ENCODE data around the gene TPTE2. TPM values are rescaled to one million over a fixed set of nuclear protein-coding genes. Genes with fewer than 3 reads are reported as not detected.
"Not testable (repeated sequence)": the region's sequence is repeated elsewhere in the genome, so short reads cannot be mapped to it uniquely, and the experiment has no call there.

Gene TPTE2
- not detected for polyA plus RNA-seq (2013, experiment 1 of 2)
- polyA plus RNA-seq (2013, experiment 2 of 2) = not detected

- H3K36me3 ChIP-seq (ENCODE audit: control insufficient read depth, insufficient read depth, low read length); H3K4me3 ChIP-seq (ENCODE audit: extremely low read depth, insufficient read depth, low read length, poor library complexity, severe bottlenecking); H3K4me1 ChIP-seq (ENCODE audit: control insufficient read depth, insufficient read depth, low read length, poor library complexity, severe bottlenecking); H3K27ac ChIP-seq (ENCODE audit: low read depth, low read length, severe bottlenecking): not testable (repeated sequence)
- peaks cover 16% of the 10 kb centered on the region for H3K9me3 ChIP-seq (ENCODE audit: control insufficient read depth, low read length)
- 94 to 95% methylated on average over 23 to 25 of the region's 32 CpGs for WGBS, 2 experiments (ENCODE audit: insufficient coverage in 2 of 2)
These were observed at the start of gene TPTE2 for GRCh38 chr13:19561127-19561582. TPTE2 (minus strand) TSS chr13:19561532; CDS start chr13:19503234, 58,298 bp downstream.

- WGBS, 2 experiments (ENCODE audit: insufficient coverage in 2 of 2) = 90 to 91% methylated on average over 8 of the region's 10 CpGs
- Histone ChIP-seq H3K9me3 (ENCODE audit: control insufficient read depth, low read length) (peaks cover 14% of the 10 kb centered on the region), H3K4me1 (ENCODE audit: control insufficient read depth, insufficient read depth, low read length, poor library complexity, severe bottlenecking) (no peaks in the 10 kb centered on the region), H3K36me3 (ENCODE audit: control insufficient read depth, insufficient read depth, low read length) (no peaks in the 10 kb centered on the region), H3K4me3 (ENCODE audit: extremely low read depth, insufficient read depth, low read length, poor library complexity, severe bottlenecking) (no peak overlapping the region), H3K27ac (ENCODE audit: low read depth, low read length, severe bottlenecking) (no peak overlapping the region)
These were observed 46.3 kb upstream of the TPTE2 start for GRCh38 chr13:19607523-19608078.

- H3K4me1 ChIP-seq (ENCODE audit: control insufficient read depth, insufficient read depth, low read length, poor library complexity, severe bottlenecking) = no peaks in the 10 kb centered on the region
- 67 to 69% methylated on average over 2 of the region's 2 CpGs for WGBS, 2 experiments (ENCODE audit: insufficient coverage in 2 of 2)
These were observed 45.4 kb upstream of the TPTE2 start for GRCh38 chr13:19606737-19607136.

GRCh38 chr13:19606152-19606551, 44.8 kb upstream of the TPTE2 start:
- Histone ChIP-seq H3K4me1 (ENCODE audit: control insufficient read depth, insufficient read depth, low read length, poor library complexity, severe bottlenecking) (no peaks in the 10 kb centered on the region), H3K36me3 (ENCODE audit: control insufficient read depth, insufficient read depth, low read length) (no peaks in the 10 kb centered on the region), H3K27ac (ENCODE audit: low read depth, low read length, severe bottlenecking) (no peak overlapping the region), H3K9me3 (ENCODE audit: control insufficient read depth, low read length) (peaks cover 14% of the 10 kb centered on the region), H3K4me3 (ENCODE audit: extremely low read depth, insufficient read depth, low read length, poor library complexity, severe bottlenecking) (no peak overlapping the region)

More at GRCh38 chr13:19606737-19607136, 45.4 kb upstream of the TPTE2 start:
- Histone ChIP-seq H3K9me3 (ENCODE audit: control insufficient read depth, low read length) (peaks cover 14% of the 10 kb centered on the region), H3K4me3 (ENCODE audit: extremely low read depth, insufficient read depth, low read length, poor library complexity, severe bottlenecking) (no peak overlapping the region), H3K27ac (ENCODE audit: low read depth, low read length, severe bottlenecking) (no peak overlapping the region), H3K36me3 (ENCODE audit: control insufficient read depth, insufficient read depth, low read length) (no peaks in the 10 kb centered on the region)

GRCh38 chr13:19605161-19605955, 44.0 kb upstream of the TPTE2 start:
- H3K4me3 ChIP-seq (ENCODE audit: extremely low read depth, insufficient read depth, low read length, poor library complexity, severe bottlenecking) = no peak overlapping the region
- H3K4me1 ChIP-seq (ENCODE audit: control insufficient read depth, insufficient read depth, low read length, poor library complexity, severe bottlenecking) = no peaks in the 10 kb centered on the region
- WGBS, 2 experiments (ENCODE audit: insufficient coverage in 2 of 2) = 74 to 78% methylated on average over 4 to 6 of the region's 7 CpGs
- no peaks in the 10 kb centered on the region for H3K36me3 ChIP-seq (ENCODE audit: control insufficient read depth, insufficient read depth, low read length)
- H3K27ac ChIP-seq (ENCODE audit: low read depth, low read length, severe bottlenecking) = no peak overlapping the region
- peaks cover 14% of the 10 kb centered on the region for H3K9me3 ChIP-seq (ENCODE audit: control insufficient read depth, low read length)

GRCh38 chr13:19604306-19604705, 43.0 kb upstream of the TPTE2 start:
- 65 to 72% methylated on average over 6 of the region's 6 CpGs for WGBS, 2 experiments (ENCODE audit: insufficient coverage in 2 of 2)
- H3K9me3 ChIP-seq (ENCODE audit: control insufficient read depth, low read length) = peaks cover 14% of the 10 kb centered on the region
- no peaks in the 10 kb centered on the region for H3K4me1 ChIP-seq (ENCODE audit: control insufficient read depth, insufficient read depth, low read length, poor library complexity, severe bottlenecking)
- H3K27ac ChIP-seq (ENCODE audit: low read depth, low read length, severe bottlenecking) = no peak overlapping the region
- H3K4me3 ChIP-seq (ENCODE audit: extremely low read depth, insufficient read depth, low read length, poor library complexity, severe bottlenecking) = no peak overlapping the region
- H3K36me3 ChIP-seq (ENCODE audit: control insufficient read depth, insufficient read depth, low read length) = no peaks in the 10 kb centered on the region

GRCh38 chr13:19601749-19602725, 40.7 kb upstream of the TPTE2 start:
- H3K9me3 ChIP-seq (ENCODE audit: control insufficient read depth, low read length) = peaks cover 14% of the 10 kb centered on the region
- WGBS, 2 experiments (ENCODE audit: insufficient coverage in 2 of 2) = 29 to 41% methylated on average over 68 to 94 of the region's 108 CpGs
- H3K36me3 ChIP-seq (ENCODE audit: control insufficient read depth, insufficient read depth, low read length) = no peaks in the 10 kb centered on the region
- H3K4me1 ChIP-seq (ENCODE audit: control insufficient read depth, insufficient read depth, low read length, poor library complexity, severe bottlenecking) = no peaks in the 10 kb centered on the region
- no peak overlapping the region for H3K27ac ChIP-seq (ENCODE audit: low read depth, low read length, severe bottlenecking)
- H3K4me3 ChIP-seq (ENCODE audit: extremely low read depth, insufficient read depth, low read length, poor library complexity, severe bottlenecking) = peak overlapping the region; percentile 36

GRCh38 chr13:19597523-19597922, 36.2 kb upstream of the TPTE2 start:
- H3K4me3 ChIP-seq (ENCODE audit: extremely low read depth, insufficient read depth, low read length, poor library complexity, severe bottlenecking) = no peak overlapping the region
- no peaks in the 10 kb centered on the region for H3K36me3 ChIP-seq (ENCODE audit: control insufficient read depth, insufficient read depth, low read length)
- no peaks in the 10 kb centered on the region for H3K9me3 ChIP-seq (ENCODE audit: control insufficient read depth, low read length)
- H3K27ac ChIP-seq (ENCODE audit: low read depth, low read length, severe bottlenecking) = no peak overlapping the region
- 65 to 79% methylated on average over 2 to 4 of the region's 5 CpGs for WGBS, 2 experiments (ENCODE audit: insufficient coverage in 2 of 2)
- no peaks in the 10 kb centered on the region for H3K4me1 ChIP-seq (ENCODE audit: control insufficient read depth, insufficient read depth, low read length, poor library complexity, severe bottlenecking)

GRCh38 chr13:19596960-19597361, 35.6 kb upstream of the TPTE2 start:
- WGBS, 2 experiments (ENCODE audit: insufficient coverage in 2 of 2) = 69 to 74% methylated on average over 2 to 6 of the region's 6 CpGs
- Histone ChIP-seq H3K4me3 (ENCODE audit: extremely low read depth, insufficient read depth, low read length, poor library complexity, severe bottlenecking) (no peak overlapping the region), H3K27ac (ENCODE audit: low read depth, low read length, severe bottlenecking) (no peak overlapping the region), H3K9me3 (ENCODE audit: control insufficient read depth, low read length) (no peaks in the 10 kb centered on the region), H3K4me1 (ENCODE audit: control insufficient read depth, insufficient read depth, low read length, poor library complexity, severe bottlenecking) (no peaks in the 10 kb centered on the region), H3K36me3 (ENCODE audit: control insufficient read depth, insufficient read depth, low read length) (no peaks in the 10 kb centered on the region)

- Histone ChIP-seq H3K9me3 (ENCODE audit: control insufficient read depth, low read length) (no peaks in the 10 kb centered on the region), H3K4me1 (ENCODE audit: control insufficient read depth, insufficient read depth, low read length, poor library complexity, severe bottlenecking) (no peaks in the 10 kb centered on the region), H3K27ac (ENCODE audit: low read depth, low read length, severe bottlenecking) (no peak overlapping the region), H3K4me3 (ENCODE audit: extremely low read depth, insufficient read depth, low read length, poor library complexity, severe bottlenecking) (no peak overlapping the region), H3K36me3 (ENCODE audit: control insufficient read depth, insufficient read depth, low read length) (no peaks in the 10 kb centered on the region)
- 90 to 97% methylated on average over 2 to 3 of the region's 3 CpGs for WGBS, 2 experiments (ENCODE audit: insufficient coverage in 2 of 2)
These were observed 34.8 kb upstream of the TPTE2 start for GRCh38 chr13:19596086-19596485.
